NCI-H82 (cell line): ENCODE measurements around the gene ERBB3.

Source experiments
- DNase-seq: peaks from one replicate; lab custom pipeline; 2025; lab: John Stamatoyannopoulos, UW

The ERBB3 gene

GRCh38 chr12:56080556-56081138 is 682 bp downstream of the ERBB3 start:
- DNase-seq: no peak

- no peak for DNase-seq
Observed at GRCh38 chr12:56081393-56082347, 1.7 kb downstream of the ERBB3 start.

- DNase-seq: no peak
Observed at GRCh38 chr12:56082382-56082781, 2.4 kb downstream of the ERBB3 start.

- no peak for DNase-seq
Observed at GRCh38 chr12:56082967-56083366, 3.0 kb downstream of the ERBB3 start.

GRCh38 chr12:56084958-56085543 is 5.1 kb downstream of the ERBB3 start:
- DNase-seq: peak; percentile 80

GRCh38 chr12:56086096-56086495 is 6.1 kb downstream of the ERBB3 start:
- DNase-seq: peak; percentile 44

GRCh38 chr12:56086608-56087007 is 6.6 kb downstream of the ERBB3 start:
- no peak for DNase-seq

GRCh38 chr12:56087220-56087619 is 7.3 kb downstream of the ERBB3 start:
- DNase-seq: no peak

- no peak for DNase-seq
Observed at GRCh38 chr12:56097738-56098137, 17.8 kb downstream of the ERBB3 start.

- no peak for DNase-seq
Observed at GRCh38 chr12:56098592-56098991, 18.6 kb downstream of the ERBB3 start.

GRCh38 chr12:56099787-56100186 is 19.8 kb downstream of the ERBB3 start:
- no peak for DNase-seq

- DNase-seq: no peak
Observed at GRCh38 chr12:56101045-56101444, 21.1 kb downstream of the ERBB3 start.

GRCh38 chr12:56102683-56103065 is 22.7 kb downstream of the ERBB3 start:
- DNase-seq: no peak

GRCh38 chr12:56103066-56103711 is 23.2 kb downstream of the ERBB3 start:
- no peak for DNase-seq

- no peak for DNase-seq
Observed at GRCh38 chr12:56103823-56104108, 23.8 kb downstream of the ERBB3 start.

- peak; percentile 100 for DNase-seq
Observed at GRCh38 chr12:56104109-56104814, 24.3 kb downstream of the ERBB3 start, which contains the start of gene PA2G4. TSS of gene PA2G4 (plus strand) at chr12:56104559. CDS start at chr12:56104738, 179 bp downstream.

- peak; percentile 48 for DNase-seq
Observed at GRCh38 chr12:56104815-56105608, 25.0 kb downstream of the ERBB3 start.

- no peak for DNase-seq
Observed at GRCh38 chr12:56105609-56105902, 25.6 kb downstream of the ERBB3 start.

- no peak for DNase-seq
Observed at GRCh38 chr12:56107242-56107641, 27.3 kb downstream of the ERBB3 start.

- no peak for DNase-seq
Observed at GRCh38 chr12:56110571-56110970, 30.6 kb downstream of the ERBB3 start.

- no peak for DNase-seq
Observed at GRCh38 chr12:56114084-56114483, 34.1 kb downstream of the ERBB3 start.
